Heart left ventricle (tissue), 13 donors: Measurements from ENCODE around the gene MSANTD1.

Experiments used
- CTCF ChIP-seq, 12 donors: fragments of 200-600 bp; sonication (generic) in 4 of 12; IDR thresholded peaks; one replicate each; pipeline versions ENCODE4 v1.5.0 to v1.8.0; 2018 to 2022; ENCODE audit warnings: antibody characterized with exemption in 12 of 12, mild to moderate bottlenecking in 5 of 12
- POLR2A ChIP-seq, 2 donors: fragments of 450-650 bp; IDR thresholded peaks; one replicate each; pipeline ENCODE4 v1.6.1; 2017; ENCODE audit warnings: antibody characterized with exemption in 2 of 2, mild to moderate bottlenecking in 2 of 2, moderate library complexity in 2 of 2
- donor health status: ischemic (EF 13 %, LVEDD 7.1; RV severe dilation, severe dysfunction).
- donor health status: DM: no; HTN: yes; CAD: no.
- donor health status: DM: no; HTN: no; CAD: no.
- donor health status: ischemic (EF 25% LVEDD 6.9; RV normal size, moderate dysfunction).
- donor health status: ischemic (EF 25% LVEDD 5.7; RV mildly dilated, moderate dysfunction).
- donor health status: ischemic (EF 35%, LVEDD 5.7; RV mildly dilated, moderate dysfunction).
- donor health status: nonischemic (EF 11% LVEDD 7.7; RV severe dilation, severe dysfunction).
- donor health status: DM: yes; HTN: yes; CAD: no.
- donor health status: PGD.
- donor health status: ischemic (EF 29% LVEDD 5.4; RV normal size, mild dysfunction).
- donor health status: nonischemic (EF 23%, LVEDD 6.1; RV moderate dilation, normal function).

- TF ChIP-seq POLR2A (IDR thresholded peaks at IDR 0.05) = no peak
- TF ChIP-seq CTCF (IDR thresholded peaks at IDR 0.05) = no peak
These were observed 45.7 kb downstream of the MSANTD1 start for GRCh38 chr4:3294401-3295241.
